HUES64 (cell line): ENCODE data around the gene POMP. TPM values are rescaled to one million over a fixed set of nuclear protein-coding genes. Genes with fewer than 3 reads are reported as not detected.

Experiments
- H3K27ac ChIP-seq: 2 replicates; pipeline ENCODE4 v1.7.0; 2013; ENCODE audit warnings: low read depth, low read length, inconsistent platforms
- H3K27me3 ChIP-seq: 2 replicates; pipeline ENCODE4 v1.6.1; 2013; ENCODE audit warnings: mild to moderate bottlenecking, low read length; ENCODE audit not compliant: insufficient read depth
- H3K36me3 ChIP-seq: 2 replicates; pipeline ENCODE4 v1.6.1; 2013; ENCODE audit warnings: mild to moderate bottlenecking, low read length; ENCODE audit not compliant: insufficient read depth
- H3K4me1 ChIP-seq: 2 replicates; pipeline ENCODE4 v1.6.1; 2013; ENCODE audit warnings: mild to moderate bottlenecking, low read length, moderate library complexity; ENCODE audit not compliant: insufficient read depth
- H3K4me3 ChIP-seq: 2 replicates; pipeline ENCODE4 v1.5.1; 2013; ENCODE audit warnings: mild to moderate bottlenecking, low read length, moderate library complexity
- H3K9ac ChIP-seq: 2 replicates; pipeline ENCODE4 v1.6.1; 2013; ENCODE audit warnings: mild to moderate bottlenecking, low read depth, low read length
- H3K9me3 ChIP-seq: 2 replicates; pipeline ENCODE4 v1.6.1; 2013; ENCODE audit warnings: low read depth, low read length; ENCODE audit not compliant: insufficient read depth
- WGBS: fragments of 150-250, 120-280 bp; methylation state at CpG from one replicate; pipeline ENCODE4 v1.1.7; 2013; ENCODE audit warnings: missing lambda C conversion rate; 5-methylcytosine and 5-hydroxymethylcytosine counted together
- polyA plus RNA-seq, 2 experiments: library from polyadenylated mRNA; stranded (reverse); fragments of 50-300 nt; gene quantifications; one replicate each; pipeline ENCODE4 v1.2.3, GENCODE V29; 2013

The POMP gene
- polyA plus RNA-seq (2013, experiment 1 of 2) = 127 TPM
- polyA plus RNA-seq (2013, experiment 2 of 2) = 132 TPM

GRCh38 chr13:28658796-28659620 lies at the start of gene POMP:
POMP (plus strand) TSS chr13:28659130; CDS start chr13:28659185, 55 bp downstream.
- H3K36me3 ChIP-seq = peaks cover 39% of the 10 kb centered on the region
- WGBS = under 1% methylated on average over 64 of the region's 64 CpGs
- H3K27ac ChIP-seq = peak within 1 kb of the TSS; percentile 75

GRCh38 chr13:28609381-28609780 lies 49.5 kb upstream of the POMP start:
- H3K36me3 ChIP-seq = no peaks in the 10 kb centered on the region
- H3K4me1 ChIP-seq = no peaks in the 10 kb centered on the region
- no peak overlapping the region for H3K9ac ChIP-seq
- H3K9me3 ChIP-seq = no peaks in the 10 kb centered on the region
- no peaks in the 10 kb centered on the region for H3K27me3 ChIP-seq
- no peak overlapping the region for H3K4me3 ChIP-seq
- no peak overlapping the region for H3K27ac ChIP-seq
- 84% methylated on average over 1 of the region's 1 CpG for WGBS

More at GRCh38 chr13:28658796-28659620, at the start of gene POMP:
- Histone ChIP-seq H3K27me3 (no peaks in the 10 kb centered on the region), H3K9me3 (no peaks in the 10 kb centered on the region), H3K9ac (peak within 1 kb of the TSS; percentile 95), H3K4me1 (peaks cover 24% of the 10 kb centered on the region), H3K4me3 (peak within 1 kb of the TSS; percentile 100)

GRCh38 chr13:28609926-28610325 lies 49.0 kb upstream of the POMP start:
- Histone ChIP-seq H3K4me3 (no peak overlapping the region), H3K36me3 (no peaks in the 10 kb centered on the region), H3K9ac (no peak overlapping the region), H3K27me3 (no peaks in the 10 kb centered on the region), H3K27ac (no peak overlapping the region), H3K9me3 (no peaks in the 10 kb centered on the region), H3K4me1 (no peaks in the 10 kb centered on the region)
- whole genome bisulfite sequencing = 100% methylated on average over 1 of the region's 1 CpG

- Histone ChIP-seq H3K4me3 (no peak overlapping the region), H3K9ac (no peak overlapping the region), H3K36me3 (no peaks in the 10 kb centered on the region), H3K4me1 (no peaks in the 10 kb centered on the region), H3K9me3 (no peaks in the 10 kb centered on the region), H3K27me3 (no peaks in the 10 kb centered on the region), H3K27ac (no peak overlapping the region)
- 93% methylated on average over 6 of the region's 6 CpGs for WGBS
Measured at GRCh38 chr13:28610996-28611395, 47.9 kb upstream of the POMP start.

- H3K4me1 ChIP-seq = no peaks in the 10 kb centered on the region
- H3K4me3 ChIP-seq = no peak overlapping the region
- H3K27me3 ChIP-seq = no peaks in the 10 kb centered on the region
- no peaks in the 10 kb centered on the region for H3K9me3 ChIP-seq
- no peak overlapping the region for H3K9ac ChIP-seq
- H3K27ac ChIP-seq = no peak overlapping the region
- H3K36me3 ChIP-seq = no peaks in the 10 kb centered on the region
- WGBS = 80% methylated on average over 7 of the region's 7 CpGs
Measured at GRCh38 chr13:28611654-28612131, 47.2 kb upstream of the POMP start.

GRCh38 chr13:28613562-28613961 lies 45.4 kb upstream of the POMP start:
- Histone ChIP-seq H3K27me3 (no peaks in the 10 kb centered on the region), H3K9me3 (no peaks in the 10 kb centered on the region), H3K9ac (no peak overlapping the region), H3K27ac (no peak overlapping the region), H3K4me1 (no peaks in the 10 kb centered on the region), H3K36me3 (no peaks in the 10 kb centered on the region), H3K4me3 (no peak overlapping the region)
- WGBS = 96% methylated on average over 4 of the region's 4 CpGs

GRCh38 chr13:28615916-28616446 lies 42.9 kb upstream of the POMP start:
- no peaks in the 10 kb centered on the region for H3K27me3 ChIP-seq
- H3K36me3 ChIP-seq = no peaks in the 10 kb centered on the region
- H3K9ac ChIP-seq = no peak overlapping the region
- H3K4me1 ChIP-seq = no peaks in the 10 kb centered on the region
- WGBS = 96% methylated on average over 2 of the region's 2 CpGs
- no peaks in the 10 kb centered on the region for H3K9me3 ChIP-seq
- no peak overlapping the region for H3K4me3 ChIP-seq
- no peak overlapping the region for H3K27ac ChIP-seq

- no peak overlapping the region for H3K9ac ChIP-seq
- H3K4me3 ChIP-seq = no peak overlapping the region
Measured at GRCh38 chr13:28618230-28618994, 40.5 kb upstream of the POMP start.

GRCh38 chr13:28620011-28620830 lies 38.7 kb upstream of the POMP start:
- H3K4me3 ChIP-seq = no peak overlapping the region
- H3K9ac ChIP-seq = no peak overlapping the region
- H3K9me3 ChIP-seq = no peaks in the 10 kb centered on the region
- WGBS = 95% methylated on average over 8 of the region's 8 CpGs
- H3K4me1 ChIP-seq = 0 out of 2 replicates have a peak, but pooled peaks cover 4% of the 10 kb centered on the region
- no peaks in the 10 kb centered on the region for H3K36me3 ChIP-seq
- H3K27ac ChIP-seq = no peak overlapping the region
- no peaks in the 10 kb centered on the region for H3K27me3 ChIP-seq

More at GRCh38 chr13:28618230-28618994, 40.5 kb upstream of the POMP start:
- Histone ChIP-seq H3K27me3 (no peaks in the 10 kb centered on the region), H3K9me3 (no peaks in the 10 kb centered on the region), H3K27ac (no peak overlapping the region), H3K36me3 (no peaks in the 10 kb centered on the region), H3K4me1 (no peaks in the 10 kb centered on the region)
- 88% methylated on average over 31 of the region's 31 CpGs for WGBS

- WGBS = 90% methylated on average over 5 of the region's 5 CpGs
- no peak overlapping the region for H3K27ac ChIP-seq
- no peak overlapping the region for H3K9ac ChIP-seq
- H3K9me3 ChIP-seq = no peaks in the 10 kb centered on the region
- no peaks in the 10 kb centered on the region for H3K27me3 ChIP-seq
- no peak overlapping the region for H3K4me3 ChIP-seq
- no peaks in the 10 kb centered on the region for H3K36me3 ChIP-seq
- H3K4me1 ChIP-seq = 0 out of 2 replicates have a peak, but pooled peaks cover 4% of the 10 kb centered on the region
Measured at GRCh38 chr13:28621449-28621848, 37.5 kb upstream of the POMP start.
